NT2/D1 (cell line): ENCODE data around the gene HCST.

Source experiments
- DNase-seq: peaks from one replicate; pipeline ENCODE4 v3.0.0-alpha.2; 2011; ENCODE audit warnings: low read depth, low spot score
- H3K27me3 ChIP-seq: 2 replicates; pipeline ENCODE4 v1.6.0; 2011; ENCODE audit warnings: mild to moderate bottlenecking; ENCODE audit not compliant: insufficient read length, insufficient read depth
- H3K36me3 ChIP-seq: 2 replicates; pipeline ENCODE4 v1.6.1; 2011; ENCODE audit warnings: mild to moderate bottlenecking, low read length, mixed read lengths; ENCODE audit not compliant: insufficient read depth, insufficient read length
- H3K4me1 ChIP-seq: 2 replicates; pipeline ENCODE4 v1.5.1; 2011; ENCODE audit not compliant: insufficient read depth, insufficient read length
- H3K4me3 ChIP-seq: 2 replicates; pipeline ENCODE4 v1.5.1; 2011; ENCODE audit warnings: low read depth; ENCODE audit not compliant: insufficient read length
- H3K9ac ChIP-seq: 2 replicates; pipeline ENCODE4 v1.6.0; 2011; ENCODE audit warnings: low read depth; ENCODE audit not compliant: insufficient read length
- H3K9me3 ChIP-seq: 2 replicates; pipeline ENCODE4 v1.5.1; 2011; ENCODE audit warnings: mild to moderate bottlenecking, low read length; ENCODE audit not compliant: insufficient read depth
- SUZ12 ChIP-seq: IDR thresholded peaks from 2 replicates; pipeline ENCODE4 v1.6.1; 2011; ENCODE audit not compliant: insufficient read length, insufficient read depth; ENCODE audit errors: extremely low read depth
- YY1 ChIP-seq: IDR thresholded peaks from 2 replicates; pipeline ENCODE4 v1.6.1; 2011; ENCODE audit not compliant: insufficient read length, insufficient read depth
- ZNF274 ChIP-seq: IDR thresholded peaks from 2 replicates; pipeline ENCODE4 v1.6.1; 2011; ENCODE audit warnings: mild to moderate bottlenecking, low read depth, low read length

HCST gene

GRCh38 chr19:35860818-35861639, 41.3 kb upstream of the HCST start:
- Histone ChIP-seq H3K27me3 (peaks cover 66% of the 10 kb centered on the region), H3K4me3 (peak overlapping the region; percentile 44), H3K9me3 (no peaks in the 10 kb centered on the region), H3K36me3 (no peaks in the 10 kb centered on the region), H3K4me1 (peaks cover 3% of the 10 kb centered on the region), H3K9ac (peak overlapping the region; percentile 74)
- peak; percentile 71 for DNase-seq
- no peak for TF ChIP-seq SUZ12
- no peak for TF ChIP-seq ZNF274
- no peak for TF ChIP-seq YY1

- Histone ChIP-seq H3K4me1 (peaks cover 3% of the 10 kb centered on the region), H3K4me3 (peak overlapping the region; percentile 43), H3K36me3 (no peaks in the 10 kb centered on the region), H3K27me3 (peaks cover 60% of the 10 kb centered on the region), H3K9me3 (no peaks in the 10 kb centered on the region), H3K9ac (peak overlapping the region; percentile 74)
- DNase-seq, result no peak
- TF ChIP-seq ZNF274, result no peak
- TF ChIP-seq SUZ12, result no peak
- no peak for TF ChIP-seq YY1
Measured at GRCh38 chr19:35861640-35862160, 40.6 kb upstream of the HCST start.

GRCh38 chr19:35862528-35862927, 39.8 kb upstream of the HCST start:
- Histone ChIP-seq H3K9ac (no peak overlapping the region), H3K9me3 (no peaks in the 10 kb centered on the region), H3K36me3 (no peaks in the 10 kb centered on the region), H3K4me1 (peaks cover 3% of the 10 kb centered on the region), H3K27me3 (peaks cover 54% of the 10 kb centered on the region), H3K4me3 (no peak overlapping the region)
- no peak for TF ChIP-seq YY1
- TF ChIP-seq SUZ12, result no peak
- TF ChIP-seq ZNF274, result no peak
- no peak for DNase-seq

- no peak overlapping the region for H3K9ac ChIP-seq
- TF ChIP-seq YY1 (no peak), SUZ12 (no peak), ZNF274 (no peak)
- peaks cover 54% of the 10 kb centered on the region for H3K27me3 ChIP-seq
- no peaks in the 10 kb centered on the region for H3K9me3 ChIP-seq
- no peak for DNase-seq
- H3K36me3 ChIP-seq, result no peaks in the 10 kb centered on the region
- H3K4me1 ChIP-seq, result peaks cover 3% of the 10 kb centered on the region
- H3K4me3 ChIP-seq, result no peak overlapping the region
Measured at GRCh38 chr19:35863018-35863417, 39.3 kb upstream of the HCST start.

- Histone ChIP-seq H3K4me3 (peak within 1 kb of the TSS; percentile 24), H3K36me3 (no peaks in the 10 kb centered on the region), H3K4me1 (peaks cover 3% of the 10 kb centered on the region), H3K9ac (peak within 1 kb of the TSS; percentile 33), H3K27me3 (peaks cover 7% of the 10 kb centered on the region), H3K9me3 (no peaks in the 10 kb centered on the region)
- DNase-seq, result no peak
- TF ChIP-seq ZNF274 (no peak), YY1 (no peak), SUZ12 (no peak)
Measured at GRCh38 chr19:35868172-35868822, 34.0 kb upstream of the HCST start, which contains the start of gene APLP1. TSS of gene APLP1 (plus strand) at chr19:35868574. CDS start at chr19:35868637, 63 bp downstream.

GRCh38 chr19:35868823-35869326, 33.5 kb upstream of the HCST start:
- Histone ChIP-seq H3K27me3 (peaks cover 7% of the 10 kb centered on the region), H3K4me1 (peaks cover 3% of the 10 kb centered on the region), H3K9me3 (no peaks in the 10 kb centered on the region), H3K4me3 (peak overlapping the region; percentile 24), H3K9ac (peak overlapping the region; percentile 8), H3K36me3 (no peaks in the 10 kb centered on the region)
- DNase-seq, result no peak
- TF ChIP-seq YY1, result no peak
- no peak for TF ChIP-seq SUZ12
- TF ChIP-seq ZNF274, result no peak
